Ovary (tissue), 3 donors: ENCODE measurements around the gene IL23R.

Experiments used
- POLR2A ChIP-seq: fragments of 450-650 bp; IDR thresholded peaks from one replicate; pipeline ENCODE4 v1.6.1; 2017; ENCODE audit warnings: antibody characterized with exemption, mild to moderate bottlenecking, moderate library complexity
- TF ChIP-seq, protein P1 (sequence below), 3 donors: fragments of 450-650 bp in 2 of 3; fragments of 200-600 bp in 1 of 3; IDR thresholded peaks; one replicate each; pipeline versions ENCODE4 v1.5.1 to v1.8.0; 2016 to 2022; ENCODE audit warnings: antibody characterized with exemption in 3 of 3, mild to moderate bottlenecking in 1 of 3
- donor health status: DM: no; HTN: no; CAD: no.

- TF ChIP-seq, protein P1, sequence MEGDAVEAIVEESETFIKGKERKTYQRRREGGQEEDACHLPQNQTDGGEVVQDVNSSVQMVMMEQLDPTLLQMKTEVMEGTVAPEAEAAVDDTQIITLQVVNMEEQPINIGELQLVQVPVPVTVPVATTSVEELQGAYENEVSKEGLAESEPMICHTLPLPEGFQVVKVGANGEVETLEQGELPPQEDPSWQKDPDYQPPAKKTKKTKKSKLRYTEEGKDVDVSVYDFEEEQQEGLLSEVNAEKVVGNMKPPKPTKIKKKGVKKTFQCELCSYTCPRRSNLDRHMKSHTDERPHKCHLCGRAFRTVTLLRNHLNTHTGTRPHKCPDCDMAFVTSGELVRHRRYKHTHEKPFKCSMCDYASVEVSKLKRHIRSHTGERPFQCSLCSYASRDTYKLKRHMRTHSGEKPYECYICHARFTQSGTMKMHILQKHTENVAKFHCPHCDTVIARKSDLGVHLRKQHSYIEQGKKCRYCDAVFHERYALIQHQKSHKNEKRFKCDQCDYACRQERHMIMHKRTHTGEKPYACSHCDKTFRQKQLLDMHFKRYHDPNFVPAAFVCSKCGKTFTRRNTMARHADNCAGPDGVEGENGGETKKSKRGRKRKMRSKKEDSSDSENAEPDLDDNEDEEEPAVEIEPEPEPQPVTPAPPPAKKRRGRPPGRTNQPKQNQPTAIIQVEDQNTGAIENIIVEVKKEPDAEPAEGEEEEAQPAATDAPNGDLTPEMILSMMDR (IDR thresholded peaks at IDR 0.05), result no peak
- no peak for TF ChIP-seq POLR2A
These were observed 28.1 kb downstream of the IL23R start for GRCh38 chr1:67194209-67194863.
